Naive thymus-derived CD4-positive, alpha-beta T cell (primary cell): ENCODE results near the gene DMD. TPM values are rescaled to one million over a fixed set of nuclear protein-coding genes. Genes with fewer than 3 reads are reported as not detected.
A peak's percentile ranks its signal among the peaks of the same experiment; 100 is the strongest.

Experiments used
- ATAC-seq: fragments of 150-1000 bp; cut with Tn5 transposase; 2 replicates; pipeline ENCODE4 v1.10.0; 2021; ENCODE audit warnings: mild to moderate bottlenecking, moderate library complexity
- CTCF ChIA-PET: fragments of 350-600 bp; sonication (Branson Sonifier 250); formaldehyde crosslinking; loops from one replicate; lab custom pipeline; 2021; ENCODE audit warnings: antibody characterized with exemption; lab: Charles Lee
- POLR2A ChIA-PET: fragments of 350-600 bp; sonication (Branson Sonifier 250); formaldehyde crosslinking; loops from one replicate; lab custom pipeline; 2021; ENCODE audit warnings: antibody characterized with exemption, inconsistent platforms; lab: Charles Lee
- DNase-seq, 9 donors: peaks; one replicate each; pipeline versions ENCODE4 v3.0.0 to v3.0.0-alpha.2; 2020 to 2022; ENCODE audit warnings: mixed read lengths in 1 of 9
- H3K27ac ChIP-seq: one replicate; pipeline ENCODE4 v1.7.0; 2013; ENCODE audit warnings: mild to moderate bottlenecking, low read depth, low read length, moderate library complexity
- H3K27me3 ChIP-seq, 2 donors: one replicate each; pipeline ENCODE4 v1.7.0; 2013; ENCODE audit warnings: low read length in 2 of 2, mild to moderate bottlenecking in 2 of 2, moderate library complexity in 2 of 2; ENCODE audit not compliant: control insufficient read depth in 2 of 2, insufficient read depth in 2 of 2
- H3K36me3 ChIP-seq, 3 experiments: 1 replicate in 2 of 3; 2 replicates in 1 of 3; pipeline ENCODE4 v1.7.0; 2013; ENCODE audit warnings: low read length in 3 of 3, mild to moderate bottlenecking in 3 of 3, moderate library complexity in 1 of 3; ENCODE audit not compliant: insufficient read depth in 3 of 3, control insufficient read depth in 2 of 3
- H3K4me1 ChIP-seq, 2 donors: one replicate each; pipeline ENCODE4 v1.7.0; 2013; ENCODE audit warnings: low read length in 2 of 2, mild to moderate bottlenecking in 2 of 2, moderate library complexity in 1 of 2; ENCODE audit not compliant: control insufficient read depth in 2 of 2, insufficient read depth in 2 of 2
- H3K4me3 ChIP-seq: 2 replicates; pipeline ENCODE4 v1.7.0; 2013; ENCODE audit warnings: mild to moderate bottlenecking, low read length
- H3K9me3 ChIP-seq, 3 experiments: 1 replicate in 2 of 3; 2 replicates in 1 of 3; pipeline ENCODE4 v1.7.0; 2013; ENCODE audit warnings: low read length in 3 of 3; ENCODE audit not compliant: control insufficient read depth in 2 of 3
- H3K27ac Mint-ChIP-seq, 9 donors: one replicate each; pipeline ENCODE4 v1.8.0; 2020 to 2022; ENCODE audit warnings: mixed read lengths in 9 of 9, mild to moderate bottlenecking in 8 of 9, moderate library complexity in 5 of 9, inconsistent platforms in 2 of 9
- H3K27me3 Mint-ChIP-seq, 5 donors: one replicate each; pipeline ENCODE4 v1.8.0; 2021 to 2022; ENCODE audit warnings: mixed read lengths in 5 of 5, mild to moderate bottlenecking in 1 of 5
- H3K36me3 Mint-ChIP-seq, 5 donors: one replicate each; pipeline ENCODE4 v1.8.0; 2020 to 2022; ENCODE audit warnings: mixed read lengths in 5 of 5, mild to moderate bottlenecking in 3 of 5, inconsistent platforms in 1 of 5
- H3K4me1 Mint-ChIP-seq, 7 donors: one replicate each; pipeline ENCODE4 v1.8.0; 2020 to 2022; ENCODE audit warnings: mixed read lengths in 7 of 7, mild to moderate bottlenecking in 3 of 7, inconsistent platforms in 1 of 7
- H3K4me3 Mint-ChIP-seq, 10 donors: one replicate each; pipeline ENCODE4 v1.8.0; 2020 to 2022; ENCODE audit warnings: mild to moderate bottlenecking in 10 of 10, mixed read lengths in 10 of 10, moderate library complexity in 6 of 10, inconsistent platforms in 2 of 10
- H3K9me3 Mint-ChIP-seq, 11 donors: one replicate each; pipeline ENCODE4 v1.8.0; 2020 to 2022; ENCODE audit warnings: mixed read lengths in 11 of 11, mild to moderate bottlenecking in 4 of 11, inconsistent platforms in 1 of 11, moderate library complexity in 1 of 11
- intact Hi-C, 2 donors: fragments of 100-400 bp; cut with micrococcal nuclease; formaldehyde crosslinking; loops; one replicate each; pipeline ENCODE4 v1.15.1; 2023
- polyA plus RNA-seq, 2 donors: library from polyadenylated mRNA; unstranded; fragments of 300-500 nt; fragmentation: Illumina TruSeq; gene quantifications; one replicate each; pipeline ENCODE4 v1.2.3, GENCODE V29; 2021
- total RNA-seq, 6 experiments: library from RNA in 5 of 6; stranded (reverse) in 5 of 6; gene quantifications; 1 replicate in 5 of 6; 2 replicates in 1 of 6; pipeline ENCODE4 v1.2.3 and lab custom pipeline; 2021 to 2026

DMD gene
- total and polyA plus RNA-seq, 7 experiments from 2014 or later, result 0.02 to 4.9 (median 0.28) TPM; not detected in 3

- H3K4me1 Mint-ChIP-seq, result peaks cover 3 to 44% (median 23%) of the 10 kb centered on the region in 7 donors
- Histone ChIP-seq H3K36me3 (no peaks in the 10 kb centered on the region), H3K4me3 (no peak overlapping the region), H3K27ac (no peak overlapping the region), H3K9me3 (no peaks in the 10 kb centered on the region), H3K27me3 (no peaks in the 10 kb centered on the region), H3K4me1 (no peaks in the 10 kb centered on the region)
- POLR2A ChIA-PET, result no interaction called here
- CTCF ChIA-PET, result no interaction called here
- H3K9me3 Mint-ChIP-seq, result peaks cover 0 to 3% (median 0%) of the 10 kb centered on the region in 11 donors
- DNase-seq (peak in 1 of 9 donors; percentile 2), ATAC-seq (no peak)
- peak overlapping the region in 9 of 10 donors; percentile 45 to 75 (median 64) for H3K4me3 Mint-ChIP-seq
- intact Hi-C loops, result no loop called here
- peak overlapping the region; percentile 39 to 91 (median 71) for H3K27ac Mint-ChIP-seq
- H3K27me3 Mint-ChIP-seq, result no peaks in the 10 kb centered on the region
- H3K36me3 Mint-ChIP-seq, result peaks cover 0 to 7% (median 0%) of the 10 kb centered on the region in 5 donors
These were observed 762.4 kb downstream of the DMD start for GRCh38 chrX:32448945-32449344.

DNA sequence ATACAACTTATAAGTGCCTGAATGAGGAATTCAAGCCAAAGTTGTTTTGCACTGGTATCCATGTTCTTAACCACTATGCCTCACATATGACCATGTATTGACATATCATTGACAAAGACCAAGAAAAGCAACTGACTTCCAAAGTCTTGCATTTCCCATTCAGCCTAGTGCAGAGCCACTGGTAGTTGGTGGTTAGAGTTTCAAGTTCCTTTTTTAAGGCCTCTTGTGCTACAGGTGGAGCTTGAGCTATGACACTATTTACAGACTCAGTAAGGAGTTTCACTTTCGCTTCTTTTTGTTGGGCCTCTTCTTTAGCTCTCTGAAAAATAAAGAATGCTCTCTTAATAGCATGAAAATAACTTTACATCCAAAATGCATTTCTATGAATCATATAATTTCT, 763.0 kb downstream of the DMD start:
- peaks cover 0 to 7% (median 0%) of the 10 kb centered on the region in 5 donors for H3K36me3 Mint-ChIP-seq
- H3K36me3 ChIP-seq, result no peaks in the 10 kb centered on the region
- H3K4me1 Mint-ChIP-seq, result peaks cover 3 to 47% (median 27%) of the 10 kb centered on the region in 7 donors
- no peak overlapping the region for H3K4me3 ChIP-seq
- intact Hi-C loops, result no loop called here
- H3K27ac Mint-ChIP-seq, result peak overlapping the region; percentile 28 to 91 (median 74)
- peaks cover 0 to 3% (median 0%) of the 10 kb centered on the region in 11 donors for H3K9me3 Mint-ChIP-seq
- H3K27ac ChIP-seq, result peak overlapping the region; percentile 35
- CTCF ChIA-PET, result no interaction called here
- POLR2A ChIA-PET, result no interaction called here
- H3K27me3 ChIP-seq, result no peaks in the 10 kb centered on the region
- H3K9me3 ChIP-seq, result no peaks in the 10 kb centered on the region
- no peaks in the 10 kb centered on the region for H3K4me1 ChIP-seq
- H3K4me3 Mint-ChIP-seq, result peak overlapping the region in 8 of 10 donors; percentile 35 to 75 (median 64)
- DNase-seq, result peak in 7 of 9 donors; percentile 10 to 42 (median 20)
- ATAC-seq, result peak; percentile 57
- H3K27me3 Mint-ChIP-seq, result no peaks in the 10 kb centered on the region

GRCh38 chrX:32447640-32448039, 763.7 kb downstream of the DMD start:
- Histone ChIP-seq H3K27ac (no peak overlapping the region), H3K9me3 (no peaks in the 10 kb centered on the region), H3K4me1 (no peaks in the 10 kb centered on the region), H3K27me3 (no peaks in the 10 kb centered on the region), H3K36me3 (no peaks in the 10 kb centered on the region), H3K4me3 (no peak overlapping the region)
- H3K36me3 Mint-ChIP-seq, result peaks cover 0 to 7% (median 0%) of the 10 kb centered on the region in 5 donors
- DNase-seq, result no peak
- no peak overlapping the region for H3K4me3 Mint-ChIP-seq
- ChIA-PET POLR2A (no interaction called here), CTCF (no interaction called here)
- intact Hi-C loops, result no loop called here
- no peak for ATAC-seq
- peaks cover 3 to 47% (median 27%) of the 10 kb centered on the region in 7 donors for H3K4me1 Mint-ChIP-seq
- H3K27ac Mint-ChIP-seq, result peak overlapping the region in 2 of 9 donors; percentile 13 to 15
- H3K27me3 Mint-ChIP-seq, result no peaks in the 10 kb centered on the region
- peaks cover 0 to 3% (median 0%) of the 10 kb centered on the region in 11 donors for H3K9me3 Mint-ChIP-seq

- CTCF ChIA-PET, result no interaction called here
- intact Hi-C loops, result no loop called here
These were observed 767.5 kb downstream of the DMD start for GRCh38 chrX:32443841-32444240.

GRCh38 chrX:32421266-32421665, 790.1 kb downstream of the DMD start:
- Mint-ChIP-seq H3K27ac (no peak overlapping the region), H3K9me3 (peaks cover 0 to 5% (median 0%) of the 10 kb centered on the region in 11 donors)
- POLR2A ChIA-PET, result no interaction called here

More at GRCh38 chrX:32443841-32444240, 767.5 kb downstream of the DMD start:
- no peaks in the 10 kb centered on the region for H3K36me3 ChIP-seq
- Mint-ChIP-seq H3K27me3 (no peaks in the 10 kb centered on the region), H3K27ac (peak overlapping the region in 1 of 9 donors; percentile 52), H3K4me1 (peaks cover 3 to 39% (median 20%) of the 10 kb centered on the region in 7 donors), H3K9me3 (peaks cover 0 to 2% (median 0%) of the 10 kb centered on the region in 11 donors), H3K4me3 (peak overlapping the region in 1 of 10 donors; percentile 16), H3K36me3 (no peaks in the 10 kb centered on the region)
- no peak overlapping the region for H3K4me3 ChIP-seq
- POLR2A ChIA-PET, result interaction anchor here (0.5 kb wide), 1 partner anchor 975 kb away, joined by 3 read pairs; no protein-coding TSS in a partner anchor
- no peak overlapping the region for H3K27ac ChIP-seq
- ATAC-seq (no peak), DNase-seq (no peak)
- no peaks in the 10 kb centered on the region for H3K9me3 ChIP-seq
- no peaks in the 10 kb centered on the region for H3K4me1 ChIP-seq
- no peaks in the 10 kb centered on the region for H3K27me3 ChIP-seq

DNA sequence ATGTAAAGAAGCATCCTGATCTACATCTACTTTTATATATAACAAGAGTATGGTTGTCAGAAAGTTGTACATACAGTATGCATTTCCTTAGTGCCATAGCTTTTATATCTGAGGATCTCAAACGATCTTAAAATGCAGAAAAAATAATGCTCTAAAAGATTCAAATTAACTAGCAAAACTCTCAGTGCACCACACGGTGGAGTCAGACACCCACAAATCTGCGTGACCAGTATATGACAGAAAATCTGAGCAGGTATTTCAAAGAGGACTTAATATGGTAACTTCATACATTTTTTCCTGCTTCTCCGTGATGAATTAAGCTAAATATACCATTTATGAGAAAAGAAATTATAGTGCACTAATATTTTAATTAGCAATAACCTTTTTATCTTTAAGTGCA, 803.0 kb downstream of the DMD start:
- POLR2A ChIA-PET, result no interaction called here
- peak in 3 of 9 donors; percentile 2 to 12 (median 6) for DNase-seq
- H3K27ac Mint-ChIP-seq, result no peak overlapping the region

More at GRCh38 chrX:32421266-32421665, 790.1 kb downstream of the DMD start:
- H3K27me3 Mint-ChIP-seq, result peaks cover 0 to 3% (median 0%) of the 10 kb centered on the region in 5 donors
- no peaks in the 10 kb centered on the region for H3K27me3 ChIP-seq
- no peak overlapping the region for H3K27ac ChIP-seq
- no peaks in the 10 kb centered on the region for H3K4me1 ChIP-seq
- intact Hi-C loops, result no loop called here
- CTCF ChIA-PET, result no interaction called here
- H3K36me3 Mint-ChIP-seq, result no peaks in the 10 kb centered on the region
- DNase-seq (no peak), ATAC-seq (no peak)
- no peaks in the 10 kb centered on the region for H3K9me3 ChIP-seq
- H3K36me3 ChIP-seq, result no peaks in the 10 kb centered on the region
- H3K4me3 Mint-ChIP-seq, result no peak overlapping the region
- H3K4me1 Mint-ChIP-seq, result no peaks in the 10 kb centered on the region
- H3K4me3 ChIP-seq, result no peak overlapping the region

More for the DNA sequence above, 803.0 kb downstream of the DMD start:
- CTCF ChIA-PET, result no interaction called here
- Histone ChIP-seq H3K9me3 (no peaks in the 10 kb centered on the region), H3K27ac (no peak overlapping the region), H3K4me1 (no peaks in the 10 kb centered on the region), H3K27me3 (no peaks in the 10 kb centered on the region), H3K4me3 (no peak overlapping the region), H3K36me3 (no peaks in the 10 kb centered on the region)
- intact Hi-C loops, result no loop called here
- ATAC-seq, result no peak
- no peaks in the 10 kb centered on the region for H3K36me3 Mint-ChIP-seq
- H3K4me3 Mint-ChIP-seq, result no peak overlapping the region
- no peaks in the 10 kb centered on the region for H3K9me3 Mint-ChIP-seq
- peaks cover 0 to 6% (median 0%) of the 10 kb centered on the region in 5 donors for H3K27me3 Mint-ChIP-seq
- H3K4me1 Mint-ChIP-seq, result no peaks in the 10 kb centered on the region
